Stimulated activated CD4-positive, alpha-beta T cell treated with anti-CD3 and anti-CD28 coated beads, Interleukin-12 subunit alpha, Interleukin-12 subunit beta, amount 100 ng/mL, for 48 hours (primary cell): ENCODE data around the gene SH3PXD2B.
"Not testable (repeated sequence)": the region's sequence is repeated elsewhere in the genome, so short reads cannot be mapped to it uniquely, and the experiment has no call there.

Experiments used
- DNase-seq, 3 donors: peaks; one replicate each; pipeline ENCODE4 v3.0.0-alpha.2; 2020; ENCODE audit warnings: low read depth in 2 of 3, low spot score in 1 of 3

The SH3PXD2B gene

GRCh38 chr5:172486451-172486850 lies 32.1 kb upstream of the SH3PXD2B start:
- DNase-seq = no peak

- no peak for DNase-seq
Observed at GRCh38 chr5:172485511-172486202, 31.3 kb upstream of the SH3PXD2B start.

GRCh38 chr5:172484664-172485063 lies 30.3 kb upstream of the SH3PXD2B start:
- no peak for DNase-seq

- DNase-seq = no peak
Observed at GRCh38 chr5:172482156-172483020, 28.1 kb upstream of the SH3PXD2B start.

GRCh38 chr5:172481011-172481800 lies 26.9 kb upstream of the SH3PXD2B start:
- no peak for DNase-seq

GRCh38 chr5:172479784-172480115 lies 25.4 kb upstream of the SH3PXD2B start:
- no peak for DNase-seq

GRCh38 chr5:172479034-172479783 lies 24.9 kb upstream of the SH3PXD2B start:
- DNase-seq = peak; percentile 45 to 54 (median 53)

GRCh38 chr5:172478695-172479033 lies 24.3 kb upstream of the SH3PXD2B start:
- DNase-seq = not testable (repeated sequence)

- DNase-seq = no peak
Observed at GRCh38 chr5:172478256-172478655, 23.9 kb upstream of the SH3PXD2B start.

GRCh38 chr5:172477466-172477865 lies 23.1 kb upstream of the SH3PXD2B start:
- no peak for DNase-seq

GRCh38 chr5:172474293-172474692 lies 20.0 kb upstream of the SH3PXD2B start:
- DNase-seq = no peak

GRCh38 chr5:172473427-172473826 lies 19.1 kb upstream of the SH3PXD2B start:
- DNase-seq = no peak

GRCh38 chr5:172469697-172470096 lies 15.4 kb upstream of the SH3PXD2B start:
- DNase-seq = no peak

GRCh38 chr5:172466062-172466461 lies 11.7 kb upstream of the SH3PXD2B start:
- no peak for DNase-seq

- DNase-seq = no peak
Observed at GRCh38 chr5:172463031-172463430, 8.7 kb upstream of the SH3PXD2B start.

- DNase-seq = no peak
Observed at GRCh38 chr5:172459783-172460165, 5.4 kb upstream of the SH3PXD2B start.

GRCh38 chr5:172458976-172459782 lies 4.9 kb upstream of the SH3PXD2B start:
- DNase-seq = no peak

- no peak for DNase-seq
Observed at GRCh38 chr5:172456076-172456722, 1.9 kb upstream of the SH3PXD2B start.

GRCh38 chr5:172455511-172456061 lies 1.3 kb upstream of the SH3PXD2B start:
- no peak for DNase-seq

GRCh38 chr5:172455087-172455381 lies 709 bp upstream of the SH3PXD2B start:
- no peak for DNase-seq
